LNCAP (cell line): ENCODE results near the gene DAD1.

Experiments
- TF ChIP-seq, protein P1 (sequence below): fragments of 450-650 bp; IDR thresholded peaks from 2 replicates; pipeline ENCODE4 v1.5.1; 2017; ENCODE audit warnings: mild to moderate bottlenecking

Gene DAD1

DNA sequence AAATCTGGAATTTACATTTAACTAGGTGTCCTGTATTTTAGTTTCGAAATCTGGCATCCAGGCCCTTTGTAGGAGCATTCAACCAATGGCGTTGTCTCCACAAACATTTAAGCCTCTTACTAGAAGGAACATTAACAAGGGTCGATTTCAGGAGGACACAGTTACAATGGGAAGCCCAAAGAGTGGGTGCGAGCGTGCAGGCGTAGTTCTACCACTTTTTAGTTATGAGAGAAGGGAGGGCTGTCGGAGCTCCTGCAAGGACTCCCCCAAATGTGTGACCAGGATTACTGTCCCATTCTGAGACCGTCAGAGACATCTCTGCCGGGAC lies 8.7 kb upstream of the DAD1 start:
- TF ChIP-seq, protein P1, sequence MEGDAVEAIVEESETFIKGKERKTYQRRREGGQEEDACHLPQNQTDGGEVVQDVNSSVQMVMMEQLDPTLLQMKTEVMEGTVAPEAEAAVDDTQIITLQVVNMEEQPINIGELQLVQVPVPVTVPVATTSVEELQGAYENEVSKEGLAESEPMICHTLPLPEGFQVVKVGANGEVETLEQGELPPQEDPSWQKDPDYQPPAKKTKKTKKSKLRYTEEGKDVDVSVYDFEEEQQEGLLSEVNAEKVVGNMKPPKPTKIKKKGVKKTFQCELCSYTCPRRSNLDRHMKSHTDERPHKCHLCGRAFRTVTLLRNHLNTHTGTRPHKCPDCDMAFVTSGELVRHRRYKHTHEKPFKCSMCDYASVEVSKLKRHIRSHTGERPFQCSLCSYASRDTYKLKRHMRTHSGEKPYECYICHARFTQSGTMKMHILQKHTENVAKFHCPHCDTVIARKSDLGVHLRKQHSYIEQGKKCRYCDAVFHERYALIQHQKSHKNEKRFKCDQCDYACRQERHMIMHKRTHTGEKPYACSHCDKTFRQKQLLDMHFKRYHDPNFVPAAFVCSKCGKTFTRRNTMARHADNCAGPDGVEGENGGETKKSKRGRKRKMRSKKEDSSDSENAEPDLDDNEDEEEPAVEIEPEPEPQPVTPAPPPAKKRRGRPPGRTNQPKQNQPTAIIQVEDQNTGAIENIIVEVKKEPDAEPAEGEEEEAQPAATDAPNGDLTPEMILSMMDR, result no peak

DNA sequence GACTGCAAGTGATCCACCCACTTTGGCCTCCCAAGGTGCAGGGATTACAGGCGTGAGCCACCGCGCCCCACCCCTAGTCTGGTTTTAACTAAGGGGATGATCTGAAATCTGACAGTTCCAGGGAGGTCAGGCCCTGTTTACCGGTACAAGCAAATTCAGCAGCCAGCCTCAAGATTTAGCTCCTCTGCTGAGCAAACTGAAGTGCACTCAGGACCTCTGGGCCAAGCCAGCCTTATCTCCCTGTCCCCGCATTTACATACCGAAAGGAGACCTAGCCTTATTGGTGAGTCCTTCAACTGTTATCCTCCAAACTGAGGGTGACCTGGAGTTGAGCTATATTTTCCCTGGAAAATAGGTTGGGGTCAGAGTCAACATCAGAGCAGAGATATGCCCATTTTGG lies 8.2 kb upstream of the DAD1 start:
- TF ChIP-seq, protein P1, result no peak

DNA sequence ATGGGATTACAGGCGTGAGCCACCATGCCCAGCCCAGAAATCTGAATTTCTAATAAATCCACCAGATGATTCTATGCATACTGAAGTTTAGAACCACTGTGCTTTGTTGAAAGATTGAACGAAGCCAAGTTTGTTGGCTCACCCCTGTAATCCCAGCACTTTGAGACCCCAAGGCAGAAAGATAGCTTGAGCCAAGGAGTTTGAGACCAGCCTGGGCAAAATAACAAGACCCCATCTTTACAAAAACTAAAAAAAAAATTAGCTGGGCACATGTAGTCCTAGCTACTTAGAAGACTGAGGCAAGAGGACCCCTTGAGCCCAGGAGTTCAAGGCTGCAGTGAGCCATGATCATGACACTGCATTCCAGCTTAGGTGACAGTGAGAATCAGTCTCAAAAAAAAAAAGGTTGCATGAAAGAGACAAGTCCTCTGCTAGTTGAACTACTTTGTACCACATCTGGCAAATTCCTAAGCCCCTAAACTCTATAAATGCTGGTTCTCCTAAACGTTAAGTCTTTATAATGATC lies 7.4 kb upstream of the DAD1 start:
- TF ChIP-seq, protein P1, result no peak

DNA sequence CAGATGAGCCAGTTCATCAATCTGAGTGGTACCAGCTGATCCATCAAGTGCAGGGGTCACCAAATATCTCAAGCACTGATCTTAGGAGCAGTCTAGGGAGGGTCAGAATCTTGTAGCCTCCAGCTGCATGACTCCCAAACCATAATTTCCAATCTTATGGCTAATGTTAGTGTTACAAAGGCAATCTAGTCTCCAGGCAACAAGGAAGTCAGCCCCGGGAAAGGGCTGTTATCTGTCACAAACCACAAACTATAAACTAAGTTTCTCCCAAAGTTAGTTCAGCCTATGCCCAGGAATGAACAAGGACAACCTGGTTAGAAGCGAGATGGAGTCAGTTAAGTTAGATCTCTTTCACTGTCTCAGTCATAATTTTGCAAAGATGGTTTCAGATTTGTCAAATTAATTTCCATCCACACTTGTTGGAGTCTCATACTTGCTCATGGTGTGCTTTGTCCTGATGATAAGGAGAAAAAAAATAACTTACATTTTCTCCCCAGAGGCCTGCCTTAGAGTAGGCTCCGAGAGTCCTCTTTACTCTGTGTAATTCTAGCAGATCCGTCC lies 5.2 kb upstream of the DAD1 start:
- TF ChIP-seq, protein P1, result no peak

DNA sequence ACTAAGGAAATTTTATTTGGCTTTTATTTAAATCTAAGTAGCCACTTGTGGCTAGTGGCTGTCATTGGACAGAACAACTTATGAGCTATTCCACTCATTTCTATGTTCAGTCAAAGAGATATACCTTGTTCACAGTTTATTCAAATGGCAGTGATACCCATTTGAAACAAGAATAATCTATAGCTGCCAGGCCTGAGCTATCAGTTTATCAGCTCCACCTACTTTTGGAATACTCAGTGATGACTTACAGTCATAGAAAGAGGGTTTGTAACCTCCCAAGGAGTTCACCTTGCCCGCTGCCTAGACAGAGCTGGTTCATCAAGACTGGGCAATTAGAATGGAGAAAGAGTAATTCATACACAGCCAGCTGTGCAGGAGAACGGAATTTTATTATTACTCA lies 4.6 kb upstream of the DAD1 start:
- TF ChIP-seq, protein P1, result no peak

DNA sequence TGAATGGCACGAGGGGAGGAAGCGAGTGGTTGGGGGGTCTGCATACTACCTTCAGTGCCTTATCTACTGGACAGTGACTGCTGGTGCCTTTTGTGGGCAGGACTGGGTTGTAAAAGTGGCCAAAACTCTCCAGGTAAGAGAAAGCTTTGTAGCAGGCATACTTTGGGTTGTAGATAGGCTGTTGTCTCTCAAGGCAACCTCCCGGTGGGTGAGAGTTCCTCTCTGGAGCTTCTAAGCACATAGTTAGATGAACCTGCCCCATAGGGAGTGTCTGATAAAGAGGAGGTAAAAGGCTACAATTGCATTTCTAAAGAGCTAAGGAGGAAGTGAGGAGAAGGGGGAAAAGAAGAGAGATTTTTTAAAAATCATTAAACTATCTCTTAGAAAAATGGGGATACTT lies 4.2 kb upstream of the DAD1 start:
- TF ChIP-seq, protein P1, result no peak

DNA sequence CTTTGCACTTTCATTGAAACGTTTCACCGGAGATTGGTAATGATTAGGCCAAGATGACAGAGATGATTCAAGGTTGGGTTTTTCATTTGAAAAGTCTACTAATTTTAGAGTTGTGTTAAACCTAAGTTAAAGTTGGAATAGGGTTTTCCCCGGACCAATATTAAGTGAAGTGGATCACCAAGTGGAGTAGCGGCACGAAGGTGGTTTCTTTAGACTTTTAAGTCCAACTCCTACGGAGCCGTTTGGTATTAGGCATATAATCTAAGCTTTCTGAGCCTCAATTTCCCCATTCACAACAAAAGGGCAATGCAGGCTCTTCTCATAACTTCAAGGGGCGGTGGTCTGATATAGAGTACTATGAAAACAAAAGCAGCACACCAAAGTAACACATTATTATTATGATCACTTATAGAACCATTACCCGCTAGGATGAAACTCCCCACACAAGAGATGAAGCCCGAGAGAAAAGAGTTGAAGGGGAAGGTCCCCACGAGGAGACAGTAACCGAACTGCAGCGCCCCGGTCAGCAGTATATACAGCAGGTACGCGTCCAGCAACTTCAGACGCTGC lies 413 bp downstream of the DAD1 start:
- TF ChIP-seq, protein P1, result no peak

DNA sequence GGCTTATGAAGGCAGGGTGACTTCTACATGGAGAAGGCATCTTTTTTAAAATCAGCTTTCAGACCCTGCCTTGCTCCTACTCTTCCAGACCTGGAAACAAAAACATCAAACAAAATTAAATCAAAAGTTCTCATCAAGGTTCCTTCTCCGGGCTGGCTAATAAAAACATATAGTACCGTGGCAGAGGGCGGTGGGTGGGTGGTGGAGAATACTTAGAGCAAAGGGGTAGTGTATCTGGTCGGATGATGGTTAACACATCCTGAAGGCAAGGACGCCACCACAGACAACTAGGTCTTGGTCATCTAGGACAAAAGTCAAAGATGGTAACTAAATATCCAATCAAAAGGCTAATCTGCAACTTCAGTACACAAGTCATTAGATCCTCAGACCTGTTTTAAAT lies 1.8 kb downstream of the DAD1 start:
- TF ChIP-seq, protein P1, result no peak
